Right renal cortex interstitium (tissue), 3 donors: ENCODE results near the gene DNAJA2. TPM values are rescaled to one million over a fixed set of nuclear protein-coding genes. Genes with fewer than 3 reads are reported as not detected.
A peak's percentile ranks its signal among the peaks of the same experiment; 100 is the strongest.

Source experiments
- DNase-seq, 3 donors: peaks; one replicate each; pipeline ENCODE4 v3.0.0-alpha.2; 2013; ENCODE audit warnings: low read depth in 3 of 3, low spot score in 2 of 3
- polyA plus RNA-seq, 3 donors: library from polyadenylated mRNA; unstranded; fragments of 120-200 nt; gene quantifications; one replicate each; pipeline ENCODE4 v1.2.1, GENCODE V29; 2013; ENCODE audit not compliant: insufficient read length in 3 of 3

Gene DNAJA2
- polyA plus RNA-seq, 3 donors: 92.5 to 95.4 (median 93.4) TPM

GRCh38 chr16:46929378-46930332 is 43.8 kb downstream of the DNAJA2 start:
- no peak for DNase-seq

- no peak for DNase-seq
These were observed 44.7 kb downstream of the DNAJA2 start for GRCh38 chr16:46928811-46929210.

- no peak for DNase-seq
These were observed 46.2 kb downstream of the DNAJA2 start for GRCh38 chr16:46927273-46927672.

- no peak for DNase-seq
These were observed 46.8 kb downstream of the DNAJA2 start for GRCh38 chr16:46926470-46927225.

- no peak for DNase-seq
These were observed 49.1 kb downstream of the DNAJA2 start for GRCh38 chr16:46924402-46924801.

GRCh38 chr16:46923513-46924295 is 49.8 kb downstream of the DNAJA2 start:
- DNase-seq: no peak

GRCh38 chr16:46922239-46922638 is 51.2 kb downstream of the DNAJA2 start:
- no peak for DNase-seq

GRCh38 chr16:46920402-46921068 is 52.9 kb downstream of the DNAJA2 start:
- DNase-seq: no peak

- no peak for DNase-seq
These were observed 54.3 kb downstream of the DNAJA2 start for GRCh38 chr16:46918905-46919792.

- no peak for DNase-seq
These were observed 55.1 kb downstream of the DNAJA2 start for GRCh38 chr16:46918400-46918799.

- DNase-seq: no peak
These were observed 56.5 kb downstream of the DNAJA2 start for GRCh38 chr16:46916980-46917379.

- no peak for DNase-seq
These were observed 57.9 kb downstream of the DNAJA2 start for GRCh38 chr16:46915483-46916025.

GRCh38 chr16:46914556-46915201 is 58.8 kb downstream of the DNAJA2 start:
- no peak for DNase-seq

GRCh38 chr16:46911650-46912049 is 61.8 kb downstream of the DNAJA2 start:
- no peak for DNase-seq

- DNase-seq: no peak
These were observed 62.4 kb downstream of the DNAJA2 start for GRCh38 chr16:46911038-46911437.

- DNase-seq: peak in 1 of 3 donors; percentile 52
These were observed 64.7 kb downstream of the DNAJA2 start for GRCh38 chr16:46908540-46909372.

- no peak for DNase-seq
These were observed 66.3 kb downstream of the DNAJA2 start for GRCh38 chr16:46907061-46907774.
